Caco-2 (cell line): Measurements from ENCODE around the gene RAPGEF5. TPM values are rescaled to one million over a fixed set of nuclear protein-coding genes. Genes with fewer than 3 reads are reported as not detected.

Experiments used
- BruUV-seq: library from RNA; stranded (reverse); fragments of 400-500 nt; replicated peaks from 2 replicates; lab custom pipeline; 2021; lab: Mats Ljungman, UMichigan
- CTCF ChIA-PET: fragments of 300-600 bp; sonication (Branson Sonifier 250); formaldehyde crosslinking; loops from one replicate; lab custom pipeline; 2022; ENCODE audit warnings: antibody characterized with exemption; lab: Charles Lee
- POLR2A ChIA-PET: fragments of 300-600 bp; sonication (Branson Sonifier 250); formaldehyde crosslinking; loops from one replicate; lab custom pipeline; 2022; ENCODE audit warnings: antibody characterized with exemption; lab: Charles Lee
- DNase-seq, 2 experiments: peaks; one replicate each; pipeline versions ENCODE4 v3.0.0 to v3.0.0-alpha.2; 2020 to 2022
- H3K27me3 ChIP-seq: replicated peaks from 2 replicates; pipeline ENCODE4 v1.6.0; 2011; ENCODE audit warnings: low read length; ENCODE audit not compliant: control insufficient read depth, insufficient read depth
- H3K36me3 ChIP-seq: 2 replicates; pipeline ENCODE4 v1.5.1; 2011; ENCODE audit warnings: low read length; ENCODE audit not compliant: control insufficient read depth, insufficient read depth
- H3K4me1 ChIP-seq: fragments of 250-450 bp; sonication (Bioruptor Pico); 2 replicates; pipeline ENCODE4 v1.5.1; 2020; ENCODE audit warnings: mild to moderate bottlenecking
- H3K4me3 ChIP-seq: 2 replicates; pipeline ENCODE4 v1.5.1; 2011; ENCODE audit warnings: low read depth, mild to moderate bottlenecking, control low read depth, low read length
- H3K9me3 ChIP-seq: fragments of 250-450 bp; sonication (Bioruptor Pico); 2 replicates; pipeline ENCODE4 v1.5.1; 2020; ENCODE audit warnings: mild to moderate bottlenecking, moderate library complexity
- H3K27ac Mint-ChIP-seq: one replicate; pipeline ENCODE4 v1.8.0; 2022; ENCODE audit warnings: mixed read lengths; ENCODE audit not compliant: unreplicated experiment
- H3K27me3 Mint-ChIP-seq: one replicate; pipeline ENCODE4 v1.8.0; 2022; ENCODE audit warnings: mixed read lengths; ENCODE audit not compliant: insufficient read depth, unreplicated experiment
- H3K36me3 Mint-ChIP-seq: one replicate; pipeline ENCODE4 v1.8.0; 2022; ENCODE audit warnings: mild to moderate bottlenecking, mixed read lengths; ENCODE audit not compliant: insufficient read depth, unreplicated experiment
- H3K4me1 Mint-ChIP-seq: one replicate; pipeline ENCODE4 v1.8.0; 2022; ENCODE audit warnings: low read depth, mixed read lengths; ENCODE audit not compliant: unreplicated experiment
- H3K4me3 Mint-ChIP-seq: one replicate; pipeline ENCODE4 v1.8.0; 2022; ENCODE audit warnings: mild to moderate bottlenecking, moderate library complexity, mixed read lengths; ENCODE audit not compliant: unreplicated experiment
- H3K9me3 Mint-ChIP-seq: one replicate; pipeline ENCODE4 v1.8.0; 2022; ENCODE audit warnings: mixed read lengths; ENCODE audit not compliant: unreplicated experiment
- intact Hi-C: fragments of 100-400 bp; cut with micrococcal nuclease; formaldehyde crosslinking; loops from one replicate; pipeline ENCODE4 v1.10.0; 2022; ENCODE audit not compliant: unreplicated experiment
- total RNA-seq: library from RNA; stranded (reverse); gene quantifications from 2 replicates; pipeline ENCODE4 v1.2.3, GENCODE V29; 2022
- TF ChIP-seq, protein P1 (sequence below), 2 experiments: fragments of 200-600 bp in 1 of 2; IDR thresholded peaks; 1 replicate in 1 of 2; 2 replicates in 1 of 2; pipeline versions ENCODE4 v1.5.1 to v1.8.0; 2011 to 2022; ENCODE audit warnings: antibody characterized with exemption in 1 of 2, control low read depth in 1 of 2, inconsistent platforms in 1 of 2, low read depth in 1 of 2, low read length in 1 of 2, mild to moderate bottlenecking in 1 of 2, moderate library complexity in 1 of 2; ENCODE audit not compliant: insufficient read depth in 1 of 2, severe bottlenecking in 1 of 2, unreplicated experiment in 1 of 2

The RAPGEF5 gene
- total RNA-seq, 1 experiment from 2014 or later: 16.9 TPM

GRCh38 chr7:22397981-22398380 lies 41.0 kb upstream of the RAPGEF5 start:
- Histone ChIP-seq H3K4me1 (peaks cover 16% of the 10 kb centered on the region), H3K36me3 (no peaks in the 10 kb centered on the region), H3K9me3 (no peaks in the 10 kb centered on the region), H3K27me3 (no peaks in the 10 kb centered on the region), H3K4me3 (no peak overlapping the region)
- ChIA-PET POLR2A (no interaction called here), CTCF (no interaction called here)
- Mint-ChIP-seq H3K9me3 (no peaks in the 10 kb centered on the region), H3K4me3 (no peak overlapping the region), H3K27me3 (no peaks in the 10 kb centered on the region), H3K27ac (no peak overlapping the region), H3K4me1 (peaks cover 24% of the 10 kb centered on the region), H3K36me3 (peaks cover under 1% of the 10 kb centered on the region)
- TF ChIP-seq, protein P1, sequence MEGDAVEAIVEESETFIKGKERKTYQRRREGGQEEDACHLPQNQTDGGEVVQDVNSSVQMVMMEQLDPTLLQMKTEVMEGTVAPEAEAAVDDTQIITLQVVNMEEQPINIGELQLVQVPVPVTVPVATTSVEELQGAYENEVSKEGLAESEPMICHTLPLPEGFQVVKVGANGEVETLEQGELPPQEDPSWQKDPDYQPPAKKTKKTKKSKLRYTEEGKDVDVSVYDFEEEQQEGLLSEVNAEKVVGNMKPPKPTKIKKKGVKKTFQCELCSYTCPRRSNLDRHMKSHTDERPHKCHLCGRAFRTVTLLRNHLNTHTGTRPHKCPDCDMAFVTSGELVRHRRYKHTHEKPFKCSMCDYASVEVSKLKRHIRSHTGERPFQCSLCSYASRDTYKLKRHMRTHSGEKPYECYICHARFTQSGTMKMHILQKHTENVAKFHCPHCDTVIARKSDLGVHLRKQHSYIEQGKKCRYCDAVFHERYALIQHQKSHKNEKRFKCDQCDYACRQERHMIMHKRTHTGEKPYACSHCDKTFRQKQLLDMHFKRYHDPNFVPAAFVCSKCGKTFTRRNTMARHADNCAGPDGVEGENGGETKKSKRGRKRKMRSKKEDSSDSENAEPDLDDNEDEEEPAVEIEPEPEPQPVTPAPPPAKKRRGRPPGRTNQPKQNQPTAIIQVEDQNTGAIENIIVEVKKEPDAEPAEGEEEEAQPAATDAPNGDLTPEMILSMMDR (IDR thresholded peaks at IDR 0.05; ENCODE audit: insufficient read depth in 1 of 2, low read depth in 1 of 2, low read length in 1 of 2, severe bottlenecking in 1 of 2, unreplicated experiment in 1 of 2): no peak
- intact Hi-C loops: no loop called here
- no TSS peak for BruUV-seq
- DNase-seq: no peak

- ChIA-PET CTCF (no interaction called here), POLR2A (no interaction called here)
- intact Hi-C loops: loop anchor here (2.0 kb wide), 1 partner anchor 36 kb away; no protein-coding TSS in a partner anchor
- Histone ChIP-seq H3K4me1 (peaks cover 16% of the 10 kb centered on the region), H3K9me3 (no peaks in the 10 kb centered on the region), H3K27me3 (no peaks in the 10 kb centered on the region), H3K4me3 (no peak overlapping the region), H3K36me3 (no peaks in the 10 kb centered on the region)
- TF ChIP-seq, protein P1 (IDR thresholded peaks at IDR 0.05; ENCODE audit: insufficient read depth in 1 of 2, low read depth in 1 of 2, low read length in 1 of 2, severe bottlenecking in 1 of 2, unreplicated experiment in 1 of 2): no peak
- no TSS peak for BruUV-seq
- no peak overlapping the region for H3K4me3 Mint-ChIP-seq
- H3K27me3 Mint-ChIP-seq: no peaks in the 10 kb centered on the region
- no peak overlapping the region for H3K27ac Mint-ChIP-seq
- H3K4me1 Mint-ChIP-seq: peaks cover 23% of the 10 kb centered on the region
- DNase-seq: no peak
- H3K9me3 Mint-ChIP-seq: no peaks in the 10 kb centered on the region
- H3K36me3 Mint-ChIP-seq: no peaks in the 10 kb centered on the region
Measured at GRCh38 chr7:22395222-22395621, 38.3 kb upstream of the RAPGEF5 start.

DNA sequence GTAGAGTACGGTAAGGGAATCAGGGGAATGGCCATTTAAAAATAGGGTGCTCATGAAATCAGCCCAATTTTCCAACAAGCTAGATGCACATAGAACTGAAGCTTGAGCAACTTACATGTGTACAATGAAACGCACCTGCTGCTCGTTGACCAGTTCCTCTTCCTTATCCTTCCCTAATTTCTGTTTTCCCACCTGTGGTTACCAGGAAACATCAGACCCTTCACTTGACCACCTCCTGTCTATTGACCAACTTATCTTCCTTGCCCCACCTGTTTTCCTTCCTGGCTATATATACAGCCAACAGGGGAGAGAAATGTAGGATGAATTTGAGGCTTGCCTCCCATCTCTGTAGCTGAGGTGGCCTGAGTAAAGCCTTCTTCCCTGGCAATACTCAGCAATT lies 37.8 kb upstream of the RAPGEF5 start:
- POLR2A ChIA-PET: no interaction called here
- CTCF ChIA-PET: no interaction called here
- no TSS peak for BruUV-seq
- intact Hi-C loops: loop anchor here (2.0 kb wide), 1 partner anchor 36 kb away; no protein-coding TSS in a partner anchor
- Mint-ChIP-seq H3K9me3 (no peaks in the 10 kb centered on the region), H3K4me3 (no peak overlapping the region), H3K27ac (no peak overlapping the region), H3K27me3 (no peaks in the 10 kb centered on the region), H3K4me1 (peaks cover 23% of the 10 kb centered on the region), H3K36me3 (no peaks in the 10 kb centered on the region)
- Histone ChIP-seq H3K27me3 (no peaks in the 10 kb centered on the region), H3K4me1 (peaks cover 16% of the 10 kb centered on the region), H3K9me3 (no peaks in the 10 kb centered on the region), H3K4me3 (no peak overlapping the region), H3K36me3 (no peaks in the 10 kb centered on the region)
- DNase-seq: no peak
- TF ChIP-seq, protein P1 (IDR thresholded peaks at IDR 0.05; ENCODE audit: insufficient read depth in 1 of 2, low read depth in 1 of 2, low read length in 1 of 2, severe bottlenecking in 1 of 2, unreplicated experiment in 1 of 2): no peak
